GM10266 (cell line): ENCODE measurements around the gene IFT22.
A peak's percentile ranks its signal among the peaks of the same experiment; 100 is the strongest.

Experiments used
- DNase-seq: peaks from one replicate; pipeline ENCODE4 v3.0.0; 2012; ENCODE audit errors: extremely low spot score
- TF ChIP-seq, protein P1 (sequence below): IDR thresholded peaks from 2 replicates; pipeline ENCODE4 v1.5.1; 2012; ENCODE audit warnings: mild to moderate bottlenecking, low read depth; ENCODE audit not compliant: control insufficient read depth, insufficient read depth; ENCODE audit errors: missing control alignments

IFT22 gene

DNA sequence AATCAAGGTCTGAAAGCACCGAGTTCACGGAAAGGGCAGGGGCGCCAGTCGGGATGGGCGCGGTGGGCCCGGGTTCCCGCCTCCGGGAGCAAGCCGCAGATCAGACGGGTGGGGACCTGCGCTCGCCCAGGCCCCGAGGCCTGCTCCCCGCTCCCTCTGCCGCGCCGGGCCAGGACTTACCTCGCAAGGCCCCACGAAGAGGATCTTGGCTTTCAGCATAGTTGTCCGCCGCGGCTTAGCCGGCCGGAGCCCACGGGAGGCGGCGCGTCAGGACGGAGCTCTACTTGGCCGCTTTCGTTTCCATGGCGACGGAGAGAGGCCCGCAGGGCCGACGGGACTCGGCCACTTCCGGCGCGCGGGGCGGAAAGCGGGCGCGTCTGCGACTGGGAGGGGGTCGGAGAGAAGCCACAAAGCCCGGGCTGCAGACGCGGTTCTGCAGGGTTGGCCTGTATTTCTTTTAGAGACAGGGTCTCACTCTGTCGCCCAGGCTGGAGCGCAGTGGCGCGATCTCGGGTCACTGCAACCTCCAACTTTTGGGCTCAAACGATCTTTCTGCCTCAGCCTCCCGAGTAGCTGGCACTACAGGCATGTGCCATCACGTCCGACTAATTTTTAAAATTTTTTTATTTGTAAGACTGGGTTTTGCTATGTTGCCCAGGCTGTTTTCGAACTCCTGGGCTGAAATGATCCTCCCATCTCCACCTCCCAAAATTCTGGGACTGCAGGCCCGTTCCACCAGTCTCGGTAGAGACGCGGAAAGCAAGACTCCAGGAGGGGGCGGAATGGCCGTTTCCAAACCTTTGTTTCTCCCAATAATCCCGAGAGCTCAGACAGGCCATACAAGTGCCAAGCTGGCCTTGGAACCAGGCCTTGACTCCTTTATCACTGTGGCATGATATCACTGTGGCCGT is at the start of gene IFT22:
IFT22 (minus strand) TSS at position 322 of the 911 bp plus-strand sequence; CDS start at position 219, 103 bp downstream.
- TF ChIP-seq, protein P1, sequence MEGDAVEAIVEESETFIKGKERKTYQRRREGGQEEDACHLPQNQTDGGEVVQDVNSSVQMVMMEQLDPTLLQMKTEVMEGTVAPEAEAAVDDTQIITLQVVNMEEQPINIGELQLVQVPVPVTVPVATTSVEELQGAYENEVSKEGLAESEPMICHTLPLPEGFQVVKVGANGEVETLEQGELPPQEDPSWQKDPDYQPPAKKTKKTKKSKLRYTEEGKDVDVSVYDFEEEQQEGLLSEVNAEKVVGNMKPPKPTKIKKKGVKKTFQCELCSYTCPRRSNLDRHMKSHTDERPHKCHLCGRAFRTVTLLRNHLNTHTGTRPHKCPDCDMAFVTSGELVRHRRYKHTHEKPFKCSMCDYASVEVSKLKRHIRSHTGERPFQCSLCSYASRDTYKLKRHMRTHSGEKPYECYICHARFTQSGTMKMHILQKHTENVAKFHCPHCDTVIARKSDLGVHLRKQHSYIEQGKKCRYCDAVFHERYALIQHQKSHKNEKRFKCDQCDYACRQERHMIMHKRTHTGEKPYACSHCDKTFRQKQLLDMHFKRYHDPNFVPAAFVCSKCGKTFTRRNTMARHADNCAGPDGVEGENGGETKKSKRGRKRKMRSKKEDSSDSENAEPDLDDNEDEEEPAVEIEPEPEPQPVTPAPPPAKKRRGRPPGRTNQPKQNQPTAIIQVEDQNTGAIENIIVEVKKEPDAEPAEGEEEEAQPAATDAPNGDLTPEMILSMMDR: peak; percentile 0

DNA sequence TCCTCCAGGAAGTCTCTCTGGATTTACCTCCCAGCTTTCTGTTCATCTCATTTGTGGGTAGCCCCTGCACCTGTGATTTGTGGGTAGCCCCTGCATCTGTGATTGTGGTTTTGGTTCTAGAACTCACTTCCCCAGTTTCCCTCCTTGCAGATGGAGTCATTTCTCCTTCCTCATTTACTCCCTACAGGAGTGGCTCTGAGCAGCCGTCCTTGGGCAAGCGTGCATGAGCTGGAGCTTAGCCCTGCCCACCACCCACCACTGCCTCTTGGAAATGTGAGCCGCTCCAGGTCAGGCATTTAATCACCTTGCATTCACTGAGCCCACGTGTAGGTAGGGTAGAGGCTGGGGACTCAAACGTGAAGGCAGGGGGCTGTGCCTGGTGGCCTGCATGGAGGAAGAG is 49.2 kb upstream of the IFT22 start:
- TF ChIP-seq, protein P1: no peak
- DNase-seq: no peak

More for the DNA sequence above, at the start of gene IFT22:
- DNase-seq: peak; percentile 95

DNA sequence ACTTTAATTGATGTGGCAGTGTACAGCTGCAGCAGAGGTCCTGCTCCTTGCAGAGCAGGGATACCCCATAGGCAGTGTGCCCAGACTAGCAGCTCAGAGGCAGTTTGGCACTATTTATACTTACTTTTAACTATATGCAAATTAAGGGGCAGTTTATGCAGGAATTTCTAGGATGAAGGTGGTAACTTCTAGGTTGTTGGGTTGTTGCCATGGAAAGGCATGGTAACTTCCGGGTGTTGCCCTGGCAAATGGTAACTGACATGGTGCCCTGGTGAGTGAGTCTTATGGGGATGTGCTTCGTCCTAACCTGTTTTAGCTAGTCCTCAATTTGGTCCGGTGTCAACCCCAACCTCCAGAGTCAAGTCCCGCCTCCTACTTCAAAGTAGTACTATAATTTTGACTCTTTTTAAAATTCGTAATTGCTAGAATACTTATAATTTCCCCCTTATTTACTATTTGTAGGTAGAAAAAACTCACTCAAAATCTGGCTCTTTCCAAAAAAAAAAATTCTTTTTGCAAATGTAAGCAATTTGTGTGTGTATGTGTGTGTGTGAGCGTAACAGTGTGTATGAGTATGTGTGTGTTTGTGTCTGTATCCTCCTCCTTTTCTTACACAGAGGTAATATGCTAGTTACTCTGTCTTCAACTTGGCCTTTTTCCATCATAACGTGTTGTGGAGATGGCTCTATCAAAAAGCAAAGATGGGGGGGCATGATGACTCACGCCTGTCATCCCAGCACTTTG is 47.0 kb upstream of the IFT22 start:
- no peak for DNase-seq
- TF ChIP-seq, protein P1: no peak

DNA sequence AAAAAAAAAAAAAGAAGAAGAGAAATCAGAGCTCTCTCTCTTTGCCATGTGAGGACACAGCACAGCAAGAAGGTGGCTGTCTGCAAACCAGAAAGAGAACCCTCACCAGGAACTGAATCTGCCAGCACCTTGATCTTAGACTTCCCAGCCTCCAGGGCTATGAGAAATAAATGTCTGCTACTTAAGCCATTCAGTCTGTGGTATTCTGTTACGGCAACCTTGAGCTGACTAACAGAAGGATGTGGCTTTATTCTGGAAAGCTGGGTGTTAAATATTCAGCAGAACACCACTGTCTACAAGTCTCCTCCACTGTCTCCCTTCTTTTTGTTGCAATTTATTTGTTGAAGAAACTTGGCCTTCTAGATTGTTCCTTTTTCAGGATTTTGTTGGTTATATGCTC is 46.1 kb upstream of the IFT22 start:
- TF ChIP-seq, protein P1: no peak
- DNase-seq: no peak

DNA sequence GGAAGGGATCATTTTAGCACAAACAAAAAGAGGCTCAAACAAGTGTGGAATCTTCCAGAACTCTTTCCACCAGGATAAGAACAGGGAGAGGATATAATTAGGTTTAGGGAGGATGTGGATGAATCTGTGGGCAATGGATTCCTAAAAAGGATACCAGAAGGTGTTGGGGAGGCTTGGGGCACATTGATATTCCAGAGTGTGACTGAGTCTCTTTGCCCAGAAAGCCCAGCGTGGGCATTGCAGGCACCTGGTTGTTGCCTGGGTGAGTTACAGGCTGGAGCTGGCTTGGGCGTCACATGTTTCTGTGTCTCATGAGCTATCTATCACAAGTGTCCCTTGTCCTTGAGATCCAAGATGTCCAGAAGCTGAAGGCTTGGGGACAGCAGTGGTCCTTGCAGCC is 44.3 kb upstream of the IFT22 start:
- TF ChIP-seq, protein P1: no peak
- no peak for DNase-seq

DNA sequence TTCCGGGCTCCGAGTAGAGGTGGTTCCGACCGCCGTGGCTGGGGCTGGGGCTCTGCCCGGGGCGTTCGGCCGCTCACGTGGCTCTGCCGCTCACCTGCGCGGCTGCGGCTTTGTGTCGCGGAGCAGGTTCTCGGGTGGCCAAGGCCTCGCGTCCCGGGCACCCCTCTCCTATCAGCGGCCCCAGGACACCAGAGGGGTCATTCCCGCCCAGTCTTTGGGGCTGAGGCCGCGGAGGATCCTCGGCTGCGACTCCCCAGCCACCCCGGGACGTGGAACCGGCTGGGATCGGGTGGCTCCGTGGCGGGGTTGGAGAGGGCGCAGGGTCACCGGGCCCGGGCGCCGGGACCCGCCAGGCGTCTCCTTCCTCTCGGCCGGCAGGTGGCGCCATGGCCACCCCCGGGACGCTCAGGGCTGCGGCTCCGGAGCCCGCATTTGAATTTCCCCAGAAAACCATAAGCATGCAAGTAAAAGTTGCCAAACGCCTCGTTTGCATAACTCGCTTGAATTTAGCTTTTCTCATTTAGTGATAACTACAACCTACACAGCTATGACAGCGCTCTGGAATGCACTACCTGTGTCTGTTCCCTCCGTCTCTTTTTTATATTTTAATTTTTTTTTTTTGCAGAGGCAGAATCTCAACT is 42.2 kb upstream of the IFT22 start:
- DNase-seq: peak; percentile 91
- TF ChIP-seq, protein P1: peak; percentile 82

DNA sequence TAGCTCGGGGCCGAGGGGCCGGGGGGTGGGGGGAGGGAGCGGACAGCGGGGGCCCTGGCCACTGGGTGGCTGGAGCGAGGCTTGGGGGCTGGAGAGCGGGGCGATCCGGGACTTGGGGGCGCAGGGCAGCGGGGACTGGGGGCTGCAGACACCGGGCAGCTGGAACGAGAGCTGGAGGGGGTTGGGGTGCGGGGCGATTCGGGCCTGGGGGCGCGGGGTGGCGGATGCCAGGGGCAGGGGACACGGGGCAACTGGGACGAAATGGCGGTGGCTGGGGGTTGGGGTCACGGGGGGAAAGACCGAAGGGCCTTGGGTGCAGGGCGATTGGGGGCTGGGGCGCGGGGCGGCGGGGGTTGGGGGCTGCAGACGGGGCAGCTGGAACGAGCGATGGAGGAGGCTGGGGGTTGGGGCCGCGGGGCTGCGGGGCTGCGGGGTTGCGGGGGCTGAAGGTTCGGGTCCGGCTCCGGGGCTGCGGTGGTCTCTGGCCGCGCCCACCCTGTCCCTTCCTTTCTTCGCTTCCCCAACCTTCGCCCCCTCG is 41.7 kb upstream of the IFT22 start:
- TF ChIP-seq, protein P1: no peak
- no peak for DNase-seq
